GM12873 (cell line): ENCODE data around the gene HTR3A.

Source experiments
- TF ChIP-seq, protein P1 (sequence below): IDR thresholded peaks from 2 replicates; pipeline ENCODE4 v1.5.1; 2012; ENCODE audit warnings: low read depth, mild to moderate bottlenecking, moderate library complexity, low read length, control low read depth; ENCODE audit not compliant: insufficient read depth; ENCODE audit errors: missing control alignments

The HTR3A gene

DNA sequence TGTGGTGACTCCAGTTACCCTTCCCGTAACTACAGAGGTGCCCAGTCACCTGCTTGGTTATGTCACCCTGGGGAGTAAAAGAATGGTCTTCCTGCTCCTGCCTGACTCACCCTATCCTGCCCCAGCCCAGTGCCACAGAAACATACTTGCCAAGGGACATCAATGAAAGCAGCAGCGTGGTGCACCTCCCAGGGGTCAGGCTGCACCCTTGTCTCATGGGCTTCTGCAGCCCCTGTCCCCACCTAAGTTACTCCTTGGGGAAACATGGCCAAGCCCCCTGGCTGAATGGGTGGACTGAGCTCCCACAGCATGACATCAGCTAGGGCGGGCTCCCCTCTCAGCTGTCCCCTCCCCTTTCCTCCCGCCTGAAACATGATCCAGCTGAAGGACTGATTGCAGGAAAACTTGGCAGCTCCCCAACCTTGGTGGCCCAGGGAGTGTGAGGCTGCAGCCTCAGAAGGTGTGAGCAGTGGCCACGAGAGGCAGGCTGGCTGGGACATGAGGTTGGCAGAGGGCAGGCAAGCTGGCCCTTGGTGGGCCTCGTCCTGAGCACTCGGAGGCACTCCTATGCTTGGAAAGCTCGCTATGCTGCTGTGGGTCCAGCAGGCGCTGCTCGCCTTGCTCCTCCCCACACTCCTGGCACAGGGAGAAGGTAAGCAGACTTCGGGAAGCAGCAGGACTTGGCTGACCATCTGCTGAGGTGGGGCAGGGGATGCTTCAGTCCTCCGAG is at the start of gene HTR3A:
Gene HTR3A, plus strand, starts transcription at position 368 of the 730 bp plus-strand sequence. Its CDS starts 218 bp downstream, at position 586.
- TF ChIP-seq, protein P1, sequence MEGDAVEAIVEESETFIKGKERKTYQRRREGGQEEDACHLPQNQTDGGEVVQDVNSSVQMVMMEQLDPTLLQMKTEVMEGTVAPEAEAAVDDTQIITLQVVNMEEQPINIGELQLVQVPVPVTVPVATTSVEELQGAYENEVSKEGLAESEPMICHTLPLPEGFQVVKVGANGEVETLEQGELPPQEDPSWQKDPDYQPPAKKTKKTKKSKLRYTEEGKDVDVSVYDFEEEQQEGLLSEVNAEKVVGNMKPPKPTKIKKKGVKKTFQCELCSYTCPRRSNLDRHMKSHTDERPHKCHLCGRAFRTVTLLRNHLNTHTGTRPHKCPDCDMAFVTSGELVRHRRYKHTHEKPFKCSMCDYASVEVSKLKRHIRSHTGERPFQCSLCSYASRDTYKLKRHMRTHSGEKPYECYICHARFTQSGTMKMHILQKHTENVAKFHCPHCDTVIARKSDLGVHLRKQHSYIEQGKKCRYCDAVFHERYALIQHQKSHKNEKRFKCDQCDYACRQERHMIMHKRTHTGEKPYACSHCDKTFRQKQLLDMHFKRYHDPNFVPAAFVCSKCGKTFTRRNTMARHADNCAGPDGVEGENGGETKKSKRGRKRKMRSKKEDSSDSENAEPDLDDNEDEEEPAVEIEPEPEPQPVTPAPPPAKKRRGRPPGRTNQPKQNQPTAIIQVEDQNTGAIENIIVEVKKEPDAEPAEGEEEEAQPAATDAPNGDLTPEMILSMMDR = no peak

DNA sequence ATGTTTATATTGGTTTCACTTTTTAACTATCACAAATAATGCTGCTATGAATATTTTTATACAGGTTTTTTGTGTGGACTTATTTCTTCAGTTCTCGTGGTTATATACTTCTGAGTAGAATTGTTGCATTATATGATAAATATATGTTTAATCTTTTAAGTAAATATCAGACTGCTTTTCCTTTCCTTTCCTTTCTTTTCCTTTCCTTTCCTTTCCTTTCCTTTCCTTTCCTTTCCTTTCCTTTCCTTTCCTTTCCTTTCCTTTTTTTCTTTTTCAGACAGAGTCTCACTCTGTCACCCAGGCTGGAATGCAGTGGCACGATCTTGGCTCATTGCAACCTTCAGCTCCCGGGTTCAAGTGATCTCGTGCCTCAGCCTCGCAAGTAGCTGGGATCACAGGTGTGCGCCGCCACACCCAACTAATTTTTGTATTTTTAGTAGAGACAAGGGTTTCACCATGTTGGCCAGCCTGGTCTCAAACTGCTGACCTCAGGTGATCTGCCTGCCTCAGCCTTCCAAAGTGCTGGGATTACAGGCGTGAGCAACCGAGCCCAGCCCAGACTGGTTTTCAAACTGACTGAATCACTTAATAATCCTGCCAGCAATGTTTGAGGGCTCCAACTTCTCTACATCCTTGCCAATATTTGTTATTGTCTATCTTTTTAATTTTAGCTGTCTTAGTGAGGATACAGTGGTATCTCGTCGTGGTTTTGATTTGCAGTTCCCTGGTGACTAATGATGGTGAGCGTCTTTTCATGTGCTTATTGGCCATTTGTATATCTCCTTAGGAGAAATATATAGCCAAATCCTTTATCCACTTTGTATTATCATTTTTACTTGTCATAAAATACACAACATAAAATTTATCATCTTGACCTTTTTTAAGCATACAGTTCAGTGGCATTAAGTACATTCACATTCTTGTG is 48.4 kb upstream of the HTR3A start:
- TF ChIP-seq, protein P1 = no peak

DNA sequence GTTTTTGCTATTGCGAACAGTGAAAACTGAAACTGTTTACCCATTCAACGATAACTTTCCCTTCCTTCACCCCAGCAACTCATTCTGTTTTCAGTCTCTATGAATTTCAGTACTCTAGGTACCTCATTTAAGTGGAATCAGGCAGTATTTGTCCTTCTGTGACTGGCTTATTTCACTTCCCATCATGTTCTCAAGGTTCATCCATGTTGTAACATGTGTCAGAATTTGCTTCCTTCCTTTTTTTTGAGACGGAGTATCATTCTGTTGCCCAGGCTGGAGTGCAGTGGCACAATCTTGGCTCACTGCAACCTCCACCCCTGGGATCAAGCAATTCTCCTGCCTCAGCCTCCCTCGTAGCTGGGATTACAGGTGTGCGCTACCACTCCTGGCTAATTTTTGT is 46.6 kb upstream of the HTR3A start:
- TF ChIP-seq, protein P1 = no peak

DNA sequence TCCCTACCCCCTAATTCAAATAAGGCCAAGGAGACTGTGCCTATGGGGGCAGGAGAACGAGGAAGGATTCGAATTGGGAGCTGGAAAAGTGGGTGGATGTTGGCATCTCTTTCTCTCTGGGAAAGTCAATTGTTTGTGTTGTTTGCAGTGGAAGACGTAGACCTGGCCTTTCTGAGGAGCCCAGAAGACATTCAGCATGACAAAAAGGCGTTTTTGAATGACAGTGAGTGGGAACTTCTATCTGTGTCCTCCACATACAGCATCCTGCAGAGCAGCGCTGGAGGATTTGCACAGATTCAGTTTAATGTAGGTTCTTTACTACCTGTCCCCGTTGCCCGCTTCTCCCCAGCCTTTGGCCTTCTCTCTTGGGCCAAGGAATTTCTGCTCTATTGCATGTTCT is 42.1 kb upstream of the HTR3A start:
- TF ChIP-seq, protein P1 = no peak

DNA sequence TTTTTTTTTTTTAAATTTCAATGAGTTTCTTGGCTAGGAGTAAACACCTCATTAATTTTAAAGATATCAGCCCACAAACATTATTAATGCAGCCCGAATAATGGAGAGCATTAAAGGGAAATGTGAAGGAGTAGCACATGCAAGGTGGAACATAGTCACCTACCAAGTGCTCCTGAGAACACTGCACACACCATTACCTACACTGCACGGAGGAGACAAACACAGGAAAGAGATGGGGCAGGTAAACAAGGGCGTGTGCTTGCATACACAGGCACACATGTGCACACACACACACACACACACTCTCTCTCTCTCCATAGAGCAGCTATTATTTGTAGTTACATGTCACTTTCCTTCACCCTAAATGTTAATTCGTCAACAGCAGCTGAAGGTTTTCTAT is 40.1 kb upstream of the HTR3A start:
- TF ChIP-seq, protein P1 = no peak

DNA sequence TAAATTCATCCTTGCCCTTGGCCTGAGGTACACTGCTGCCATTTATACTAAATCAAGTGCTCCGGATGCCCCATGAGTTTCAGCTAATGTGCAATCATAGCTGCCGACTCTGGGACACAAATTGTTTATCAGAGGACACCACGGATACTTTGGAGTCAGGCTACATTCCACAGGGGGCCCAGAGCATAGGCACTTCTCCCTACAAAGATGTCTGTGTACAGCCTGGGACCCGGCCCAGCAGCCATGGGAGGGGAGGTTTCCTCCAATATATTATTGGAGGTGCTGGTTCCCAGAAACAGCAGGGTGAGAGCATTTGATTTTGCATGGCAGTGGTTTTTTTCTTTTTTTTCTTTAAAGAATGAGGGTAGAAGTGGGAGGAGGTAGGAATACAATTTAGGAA is 39.0 kb upstream of the HTR3A start:
- TF ChIP-seq, protein P1 = no peak

DNA sequence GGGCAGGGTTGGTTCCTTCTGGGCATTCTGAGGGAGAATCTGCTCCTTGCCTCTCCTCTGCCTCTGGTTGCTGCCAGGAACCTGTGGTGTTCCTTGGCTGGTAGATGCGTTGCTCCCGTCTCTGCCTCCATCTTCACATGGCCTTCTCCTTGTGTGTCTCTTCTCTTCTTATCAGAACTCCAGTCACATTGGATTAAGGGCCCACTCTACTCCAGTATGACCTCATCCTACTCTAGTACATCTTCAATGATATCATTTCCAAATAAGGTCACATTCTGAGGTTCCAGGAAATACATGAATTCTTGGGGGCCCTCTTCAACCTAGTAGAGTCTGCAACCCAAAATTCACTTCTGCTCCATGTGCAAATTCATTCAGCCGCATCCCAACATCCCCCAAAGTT is 37.0 kb upstream of the HTR3A start:
- TF ChIP-seq, protein P1 = no peak
